ENCODE data around the gene TUBB.
"Not testable (repeated sequence)": the region's sequence is repeated elsewhere in the genome, so short reads cannot be mapped to it uniquely, and the experiment has no call there.

The TUBB gene

GRCh38 chr6:30720738-30721197 is 616 bp downstream of the TUBB start:
- H2BK12ac ChIP-seq (ENCODE audit: low read length in 2 of 2), result no peak overlapping the region
- peaks cover 16% of the 10 kb centered on the region for H3K4me1 ChIP-seq (ENCODE audit: control insufficient read depth, insufficient read depth, low read depth, low read length)
- H3K9ac ChIP-seq (ENCODE audit: low read length), result peak overlapping the region; percentile 99
- peaks cover 29 to 36% of the 10 kb centered on the region in 2 experiments for H3K36me3 ChIP-seq (ENCODE audit: control insufficient read depth in 1 of 2, insufficient read depth in 2 of 2, low read depth in 1 of 2, low read length in 2 of 2)
- H4K8ac ChIP-seq (ENCODE audit: low read length), result no peak overlapping the region
- under 1% methylated on average over 29 of the region's 29 CpGs for WGBS
- peak overlapping the region; percentile 12 for H2BK120ac ChIP-seq (ENCODE audit: low read depth, low read length)
- peak overlapping the region in 1 of 2 experiments; percentile 42 for H3K14ac ChIP-seq (ENCODE audit: low read length in 2 of 2)
- H2BK5ac ChIP-seq (ENCODE audit: low read depth, low read length, poor library complexity, severe bottlenecking), result peak overlapping the region; percentile 80
- H3K18ac ChIP-seq (ENCODE audit: low read depth in 1 of 2, low read length in 2 of 2), result peak overlapping the region; percentile 37 to 92
- no peaks in the 10 kb centered on the region for H3K27me3 ChIP-seq (ENCODE audit: control insufficient read depth in 1 of 2, insufficient read depth in 1 of 2, low read length in 2 of 2)
- H3K23ac ChIP-seq (ENCODE audit: low read length in 2 of 2), result peak overlapping the region in 1 of 2 experiments; percentile 94
- peak overlapping the region in 1 of 2 experiments; percentile 95 for H3K4ac ChIP-seq (ENCODE audit: low read depth in 1 of 2, low read length in 2 of 2)
- peak overlapping the region; percentile 84 for H2AK5ac ChIP-seq (ENCODE audit: low read length, severe bottlenecking)
- peak overlapping the region; percentile 69 to 93 for H3K4me3 ChIP-seq (ENCODE audit: insufficient read depth in 1 of 2, low read depth in 1 of 2, low read length in 2 of 2)
- H2AFZ ChIP-seq (ENCODE audit: low read depth, low read length), result no peak overlapping the region
- no peaks in the 10 kb centered on the region for H3K9me3 ChIP-seq (ENCODE audit: control insufficient read depth, low read length)
- H3K79me1 ChIP-seq (replicated peaks; ENCODE audit: low read length, poor library complexity, severe bottlenecking), result peaks cover 6% of the 10 kb centered on the region
- H3K27ac ChIP-seq (ENCODE audit: low read length, poor library complexity, severe bottlenecking), result peak overlapping the region; percentile 94
- peak overlapping the region; percentile 10 for H4K91ac ChIP-seq (ENCODE audit: low read length)
- peak; percentile 52 for DNase-seq
- no peak overlapping the region for H2BK15ac ChIP-seq (ENCODE audit: low read depth, poor library complexity, severe bottlenecking)
- H3K4me2 ChIP-seq (ENCODE audit: low read length, poor library complexity, severe bottlenecking), result peak overlapping the region; percentile 26

- H3K4ac ChIP-seq (ENCODE audit: low read depth in 1 of 2, low read length in 2 of 2), result peak overlapping the region in 1 of 2 experiments; percentile 98
- H3K14ac ChIP-seq (ENCODE audit: low read length in 2 of 2), result peak overlapping the region in 1 of 2 experiments; percentile 94
- peaks cover 3% of the 10 kb centered on the region for H3K79me1 ChIP-seq (replicated peaks; ENCODE audit: low read length, poor library complexity, severe bottlenecking)
- peak overlapping the region; percentile 84 to 93 for H3K4me3 ChIP-seq (ENCODE audit: insufficient read depth in 1 of 2, low read depth in 1 of 2, low read length in 2 of 2)
- H3K4me2 ChIP-seq (ENCODE audit: low read length, poor library complexity, severe bottlenecking), result peak overlapping the region; percentile 67
- peak overlapping the region; percentile 97 for H3K27ac ChIP-seq (ENCODE audit: low read length, poor library complexity, severe bottlenecking)
- no peak overlapping the region for H2AFZ ChIP-seq (ENCODE audit: low read depth, low read length)
- WGBS, result under 1% methylated on average over 59 of the region's 71 CpGs
- no peaks in the 10 kb centered on the region for H3K27me3 ChIP-seq (ENCODE audit: control insufficient read depth in 1 of 2, insufficient read depth in 1 of 2, low read length in 2 of 2)
- H2BK120ac ChIP-seq (ENCODE audit: low read depth, low read length), result peak overlapping the region; percentile 12
- peak overlapping the region; percentile 76 for H2BK5ac ChIP-seq (ENCODE audit: low read depth, low read length, poor library complexity, severe bottlenecking)
- peaks cover 16% of the 10 kb centered on the region for H3K4me1 ChIP-seq (ENCODE audit: control insufficient read depth, insufficient read depth, low read depth, low read length)
- peak; percentile 90 for DNase-seq
- H4K91ac ChIP-seq (ENCODE audit: low read length), result peak overlapping the region; percentile 43
- peak overlapping the region in 1 of 2 experiments; percentile 23 for H2BK12ac ChIP-seq (ENCODE audit: low read length in 2 of 2)
- H3K36me3 ChIP-seq (ENCODE audit: control insufficient read depth in 1 of 2, insufficient read depth in 2 of 2, low read depth in 1 of 2, low read length in 2 of 2), result peaks cover 33 to 39% of the 10 kb centered on the region in 2 experiments
- H2BK15ac ChIP-seq (ENCODE audit: low read depth, poor library complexity, severe bottlenecking), result no peak overlapping the region
- peak overlapping the region in 1 of 2 experiments; percentile 94 for H3K23ac ChIP-seq (ENCODE audit: low read length in 2 of 2)
- H3K9me3 ChIP-seq (ENCODE audit: control insufficient read depth, low read length), result no peaks in the 10 kb centered on the region
- H2AK5ac ChIP-seq (ENCODE audit: low read length, severe bottlenecking), result peak overlapping the region; percentile 84
- H4K8ac ChIP-seq (ENCODE audit: low read length), result peak overlapping the region; percentile 43
- peak overlapping the region; percentile 84 to 95 for H3K18ac ChIP-seq (ENCODE audit: low read depth in 1 of 2, low read length in 2 of 2)
- H3K9ac ChIP-seq (ENCODE audit: low read length), result peak overlapping the region; percentile 99
These were observed 1.3 kb downstream of the TUBB start for GRCh38 chr6:30721198-30722024.

GRCh38 chr6:30722025-30722279 is 1.8 kb downstream of the TUBB start:
- H3K79me1 ChIP-seq (replicated peaks; ENCODE audit: low read length, poor library complexity, severe bottlenecking); H4K91ac ChIP-seq (ENCODE audit: low read length); H2AFZ ChIP-seq (ENCODE audit: low read depth, low read length); H4K8ac ChIP-seq (ENCODE audit: low read length); H2BK12ac ChIP-seq (ENCODE audit: low read length in 2 of 2); H3K14ac ChIP-seq (ENCODE audit: low read length in 2 of 2); H2BK15ac ChIP-seq (ENCODE audit: low read depth, poor library complexity, severe bottlenecking); H3K9me3 ChIP-seq (ENCODE audit: control insufficient read depth, low read length); H3K27me3 ChIP-seq (ENCODE audit: control insufficient read depth in 1 of 2, insufficient read depth in 1 of 2, low read length in 2 of 2); H2AK5ac ChIP-seq (ENCODE audit: low read length, severe bottlenecking); H2BK120ac ChIP-seq (ENCODE audit: low read depth, low read length); H3K23ac ChIP-seq (ENCODE audit: low read length in 2 of 2): not testable (repeated sequence)
- WGBS, result 3% methylated on average over 10 of the region's 10 CpGs
- Histone ChIP-seq H3K18ac (ENCODE audit: low read depth in 1 of 2, low read length in 2 of 2) (peak overlapping the region; percentile 3 to 84), H3K27ac (ENCODE audit: low read length, poor library complexity, severe bottlenecking) (peak overlapping the region; percentile 97), H2BK5ac (ENCODE audit: low read depth, low read length, poor library complexity, severe bottlenecking) (peak overlapping the region; percentile 76), H3K4ac (ENCODE audit: low read depth in 1 of 2, low read length in 2 of 2) (peak overlapping the region in 1 of 2 experiments; percentile 98), H3K9ac (ENCODE audit: low read length) (peak overlapping the region; percentile 96), H3K36me3 (ENCODE audit: control insufficient read depth in 1 of 2, insufficient read depth in 2 of 2, low read depth in 1 of 2, low read length in 2 of 2) (peaks cover 33 to 42% of the 10 kb centered on the region in 2 experiments), H3K4me1 (ENCODE audit: control insufficient read depth, insufficient read depth, low read depth, low read length) (peaks cover 16% of the 10 kb centered on the region), H3K4me3 (ENCODE audit: insufficient read depth in 1 of 2, low read depth in 1 of 2, low read length in 2 of 2) (peak overlapping the region; percentile 84 to 87), H3K4me2 (ENCODE audit: low read length, poor library complexity, severe bottlenecking) (peak overlapping the region; percentile 67)
- DNase-seq, result peak; percentile 59

- H2BK5ac ChIP-seq (ENCODE audit: low read depth, low read length, poor library complexity, severe bottlenecking), result no peak overlapping the region
- no peak overlapping the region for H2BK12ac ChIP-seq (ENCODE audit: low read length in 2 of 2)
- no peaks in the 10 kb centered on the region for H3K9me3 ChIP-seq (ENCODE audit: control insufficient read depth, low read length)
- H3K14ac ChIP-seq (ENCODE audit: low read length in 2 of 2), result no peak overlapping the region
- peak overlapping the region; percentile 97 for H3K27ac ChIP-seq (ENCODE audit: low read length, poor library complexity, severe bottlenecking)
- H3K27me3 ChIP-seq (ENCODE audit: control insufficient read depth in 1 of 2, insufficient read depth in 1 of 2, low read length in 2 of 2), result no peaks in the 10 kb centered on the region
- H2BK120ac ChIP-seq (ENCODE audit: low read depth, low read length), result no peak overlapping the region
- no peak overlapping the region for H2AFZ ChIP-seq (ENCODE audit: low read depth, low read length)
- H3K23ac ChIP-seq (ENCODE audit: low read length in 2 of 2), result no peak overlapping the region
- 21% methylated on average over 27 of the region's 27 CpGs for WGBS
- H3K4me2 ChIP-seq (ENCODE audit: low read length, poor library complexity, severe bottlenecking), result peak overlapping the region; percentile 67
- no peak overlapping the region for H2AK5ac ChIP-seq (ENCODE audit: low read length, severe bottlenecking)
- H3K18ac ChIP-seq (ENCODE audit: low read depth in 1 of 2, low read length in 2 of 2), result peak overlapping the region in 1 of 2 experiments; percentile 46
- no peak overlapping the region for H4K8ac ChIP-seq (ENCODE audit: low read length)
- H3K4ac ChIP-seq (ENCODE audit: low read depth in 1 of 2, low read length in 2 of 2), result no peak overlapping the region
- peaks cover 33 to 48% of the 10 kb centered on the region in 2 experiments for H3K36me3 ChIP-seq (ENCODE audit: control insufficient read depth in 1 of 2, insufficient read depth in 2 of 2, low read depth in 1 of 2, low read length in 2 of 2)
- peaks cover 16% of the 10 kb centered on the region for H3K4me1 ChIP-seq (ENCODE audit: control insufficient read depth, insufficient read depth, low read depth, low read length)
- H3K4me3 ChIP-seq (ENCODE audit: insufficient read depth in 1 of 2, low read depth in 1 of 2, low read length in 2 of 2), result peak overlapping the region; percentile 84 to 87
- H4K91ac ChIP-seq (ENCODE audit: low read length), result no peak overlapping the region
- no peaks in the 10 kb centered on the region for H3K79me1 ChIP-seq (replicated peaks; ENCODE audit: low read length, poor library complexity, severe bottlenecking)
- H3K9ac ChIP-seq (ENCODE audit: low read length), result peak overlapping the region; percentile 96
- DNase-seq, result peak; percentile 83
- no peak overlapping the region for H2BK15ac ChIP-seq (ENCODE audit: low read depth, poor library complexity, severe bottlenecking)
These were observed 2.3 kb downstream of the TUBB start for GRCh38 chr6:30722280-30723112.

Measured in mesenchymal stem cell (in vitro differentiated cells and primary cell).